HG02840 (cell line): ENCODE measurements around the gene SMIM1.

Source experiments
- ATAC-seq: cut with Tn5 transposase; IDR thresholded peaks from one replicate; pipeline ENCODE4 v1.9.1; 2021; ENCODE audit warnings: mild to moderate bottlenecking, moderate library complexity, moderate number of reproducible peaks; ENCODE audit not compliant: unreplicated experiment, low FRiP score

The SMIM1 gene

DNA sequence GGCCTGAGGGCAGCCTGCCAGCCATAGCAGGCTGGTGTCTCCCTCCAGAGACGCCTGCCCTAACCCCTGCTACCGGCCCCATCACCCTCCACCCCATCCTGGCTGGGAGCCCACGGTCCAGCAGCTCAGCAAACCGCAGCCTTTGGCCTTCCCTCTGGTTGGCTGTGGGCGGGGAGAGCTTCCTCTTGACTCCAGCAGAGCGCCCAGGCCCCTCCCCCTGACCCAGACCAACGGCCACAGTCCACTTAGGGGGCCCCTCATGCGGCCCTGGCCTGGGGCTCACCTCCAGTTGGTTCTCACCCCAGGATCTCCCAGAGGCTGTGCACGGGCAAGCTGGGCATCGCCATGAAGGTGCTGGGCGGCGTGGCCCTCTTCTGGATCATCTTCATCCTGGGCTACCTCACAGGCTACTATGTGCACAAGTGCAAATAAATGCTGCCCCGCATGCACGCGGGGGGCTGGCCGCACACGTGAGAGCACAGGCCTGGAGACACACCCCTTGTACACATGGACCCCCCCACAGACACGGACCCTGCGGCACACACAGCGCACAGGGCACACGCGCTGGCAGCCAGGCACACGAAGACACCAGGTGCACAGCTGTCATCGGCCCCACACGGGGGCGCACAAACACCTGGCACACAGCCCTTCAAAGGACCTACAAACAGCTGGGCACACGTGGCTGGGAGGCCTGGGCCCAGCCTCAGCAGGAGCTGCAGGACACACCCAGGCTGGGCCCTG lies 3.1 kb downstream of the SMIM1 start:
- ATAC-seq: no peak

DNA sequence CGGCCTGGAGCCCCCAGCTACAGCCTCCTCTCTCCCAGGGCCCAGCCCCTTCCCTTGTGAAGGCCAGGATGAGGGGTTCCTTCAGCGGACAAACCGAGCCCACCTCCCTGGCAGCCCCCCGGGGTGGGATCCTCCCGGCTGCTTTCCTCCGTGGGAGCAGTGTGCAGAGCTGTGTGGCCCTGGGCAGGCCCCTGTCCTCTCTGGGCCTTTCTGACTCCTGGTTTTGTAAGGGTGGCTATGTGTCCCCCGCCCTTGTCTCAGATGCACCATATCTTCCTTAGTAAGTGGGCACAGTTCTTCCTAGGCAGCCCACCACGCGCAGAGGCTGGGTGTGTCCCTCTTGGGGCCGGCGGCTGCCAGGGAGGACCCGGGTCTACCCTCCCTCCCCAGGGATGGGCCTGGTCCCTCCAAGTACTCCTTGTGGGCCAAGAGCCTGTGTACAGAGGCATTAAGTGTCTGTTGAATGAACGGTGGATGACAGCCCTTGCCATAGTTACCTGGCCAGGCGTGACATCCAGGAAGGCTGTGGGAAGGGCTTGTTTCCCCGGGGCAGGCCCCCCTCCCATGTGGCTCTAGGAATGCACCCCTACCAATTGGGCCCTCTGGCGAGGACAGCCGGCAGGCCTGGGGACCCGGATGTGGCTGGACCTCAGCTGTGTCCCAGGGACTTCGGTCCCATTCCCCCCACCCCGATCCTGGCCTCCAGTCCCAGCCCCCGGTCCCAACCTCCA lies 3.8 kb downstream of the SMIM1 start:
- no peak for ATAC-seq

DNA sequence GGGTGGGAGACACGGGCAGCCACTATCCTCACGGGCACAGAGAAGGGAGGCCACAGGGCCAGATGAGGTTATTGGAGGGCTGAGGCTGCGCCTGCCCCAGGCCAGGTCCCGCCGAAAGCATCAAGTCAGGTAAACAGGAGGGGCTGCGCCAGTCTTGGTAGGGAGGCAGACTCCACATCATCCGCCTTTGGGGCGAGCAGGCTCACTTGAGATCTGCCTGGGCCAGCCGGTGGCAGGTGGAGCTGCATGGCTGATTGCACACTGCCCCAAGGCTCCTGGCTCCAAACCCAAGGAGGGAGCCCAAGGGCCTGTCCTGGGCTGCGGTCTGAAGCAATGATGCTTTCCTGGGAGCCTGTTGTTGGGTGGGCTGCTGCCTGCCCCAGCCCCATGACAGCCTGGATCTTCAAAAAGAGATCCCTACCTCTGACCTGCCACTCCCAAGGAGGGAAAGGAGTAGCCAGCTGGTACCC lies 4.6 kb downstream of the SMIM1 start:
- ATAC-seq: no peak

DNA sequence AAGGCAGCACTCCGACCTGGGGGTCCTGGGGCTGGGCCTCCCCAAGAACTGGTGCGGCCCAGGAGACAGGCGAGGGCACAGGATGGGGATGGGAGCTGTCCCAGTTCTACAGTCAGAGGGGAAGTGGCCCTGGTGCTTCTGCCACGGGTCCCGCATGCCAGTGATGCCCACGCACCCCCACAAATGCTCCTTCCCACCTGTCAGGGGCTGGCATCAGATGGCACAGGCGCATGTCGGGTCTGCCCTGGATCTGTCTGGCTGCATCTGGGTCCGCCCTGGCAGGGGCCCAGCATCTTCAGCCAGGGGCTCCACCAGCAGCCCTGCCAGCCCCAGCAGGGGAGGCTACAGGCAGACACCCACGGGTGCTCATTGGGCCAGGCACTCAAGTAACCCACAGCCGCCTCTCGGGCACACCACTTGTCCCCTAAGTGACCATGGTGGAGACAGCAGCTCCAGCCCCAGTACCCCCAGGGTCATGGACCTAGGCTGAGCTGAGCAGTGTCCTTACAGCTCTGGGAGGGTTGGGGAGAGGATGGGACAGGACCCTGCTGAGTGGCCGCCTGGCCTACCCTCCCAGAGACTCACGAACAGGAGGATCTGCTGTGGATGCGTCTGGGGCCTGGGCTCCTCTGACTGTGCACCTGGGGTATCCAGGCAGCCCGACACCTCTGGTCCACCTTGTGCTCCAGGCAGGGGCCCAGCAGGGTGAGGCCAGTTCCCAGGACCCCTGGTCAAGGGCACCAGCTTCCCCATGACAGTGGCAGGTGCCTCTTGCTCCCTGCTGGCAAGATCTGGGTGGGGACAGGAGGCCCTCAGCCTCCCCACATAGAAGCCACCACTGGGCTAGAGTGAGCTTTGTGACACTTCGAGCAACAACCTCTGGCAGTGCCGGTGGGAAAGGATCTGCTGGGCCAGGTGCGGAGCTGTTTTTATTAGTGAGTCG lies 5.4 kb downstream of the SMIM1 start:
- no peak for ATAC-seq

DNA sequence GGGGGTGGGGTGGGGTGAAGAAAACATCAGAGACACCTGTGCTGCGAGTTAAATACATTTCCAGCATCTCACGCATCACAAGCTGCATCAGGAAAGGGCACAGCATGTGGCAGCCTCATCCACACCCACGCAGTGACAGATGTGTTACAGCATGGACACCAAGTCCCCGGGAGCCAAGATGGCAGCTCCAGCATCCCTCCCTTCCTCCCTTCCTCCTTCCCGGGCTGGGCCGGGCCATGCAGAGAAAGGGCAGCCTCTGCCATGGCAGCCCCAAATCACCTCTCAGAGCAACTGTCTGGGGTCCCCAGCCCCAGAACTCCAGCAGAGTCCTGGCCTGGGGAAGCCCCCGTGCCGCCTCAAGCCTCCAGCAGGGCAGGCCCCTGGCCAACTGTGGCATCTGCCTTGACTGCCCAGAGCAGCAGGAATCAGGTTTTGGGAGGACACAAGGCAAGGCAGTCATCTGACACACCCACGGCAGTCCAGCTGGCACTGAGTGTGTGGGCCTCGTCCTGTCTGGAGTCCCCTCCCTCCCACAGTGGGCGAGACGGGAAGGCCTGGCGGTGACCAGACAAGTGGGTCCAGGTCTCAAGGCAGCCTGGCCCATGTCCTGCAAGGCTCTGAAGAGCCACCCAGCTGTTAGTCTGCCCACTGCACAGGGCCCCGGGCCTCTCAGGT lies 6.2 kb downstream of the SMIM1 start:
- ATAC-seq: no peak

DNA sequence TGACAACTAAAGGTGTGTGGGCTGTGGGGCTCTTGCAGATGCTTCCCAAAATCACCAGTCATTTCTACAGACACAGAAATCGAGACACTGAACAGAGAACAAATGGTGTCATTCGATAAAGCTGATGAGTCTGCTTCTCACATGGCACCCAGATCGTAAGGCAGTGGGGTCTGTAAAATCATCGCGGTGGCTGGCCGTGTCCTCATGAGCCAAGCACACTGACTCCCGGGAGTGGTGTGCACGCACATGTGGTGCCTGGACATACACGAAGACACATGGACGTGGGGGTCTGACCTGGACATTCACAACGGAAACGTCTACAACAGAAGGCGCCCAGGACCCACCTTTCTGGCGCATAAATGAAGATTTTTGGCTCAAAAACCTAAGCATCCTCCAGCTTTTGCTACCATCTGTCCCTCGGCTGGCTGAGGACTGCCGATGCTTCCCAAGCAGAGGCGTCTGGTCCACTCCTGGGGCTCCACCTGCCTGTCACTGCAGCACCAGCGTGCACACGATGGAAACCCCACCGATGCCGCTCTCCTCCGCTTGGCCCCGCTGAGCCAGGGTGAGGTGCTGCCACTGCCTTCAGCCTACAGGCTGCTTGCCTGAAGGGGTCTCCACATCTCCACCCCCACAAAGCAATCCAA lies 6.8 kb downstream of the SMIM1 start:
- no peak for ATAC-seq

DNA sequence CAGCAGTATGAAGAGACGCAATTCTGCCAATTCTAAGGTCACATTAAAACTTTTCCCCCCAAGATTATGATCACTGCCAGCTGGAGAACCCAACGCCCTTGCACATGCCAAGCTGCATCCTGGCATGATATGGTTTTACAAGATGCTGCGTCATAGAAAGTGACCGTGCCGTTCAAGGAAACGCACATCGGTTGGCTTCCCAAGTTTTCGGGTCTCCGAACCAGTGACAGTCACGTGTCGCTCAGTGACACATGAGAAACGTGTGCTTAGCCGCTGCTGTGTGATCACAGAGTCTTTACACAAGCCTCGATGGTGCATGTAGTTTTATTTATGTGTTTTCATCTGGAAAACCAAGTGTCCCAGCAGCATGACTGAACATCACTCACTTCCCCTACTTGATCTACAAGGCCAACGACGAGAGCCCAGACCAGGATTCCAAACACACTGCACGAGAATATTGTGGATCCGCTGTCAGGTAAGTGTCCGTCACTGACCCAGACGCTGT lies 7.4 kb downstream of the SMIM1 start:
- no peak for ATAC-seq

DNA sequence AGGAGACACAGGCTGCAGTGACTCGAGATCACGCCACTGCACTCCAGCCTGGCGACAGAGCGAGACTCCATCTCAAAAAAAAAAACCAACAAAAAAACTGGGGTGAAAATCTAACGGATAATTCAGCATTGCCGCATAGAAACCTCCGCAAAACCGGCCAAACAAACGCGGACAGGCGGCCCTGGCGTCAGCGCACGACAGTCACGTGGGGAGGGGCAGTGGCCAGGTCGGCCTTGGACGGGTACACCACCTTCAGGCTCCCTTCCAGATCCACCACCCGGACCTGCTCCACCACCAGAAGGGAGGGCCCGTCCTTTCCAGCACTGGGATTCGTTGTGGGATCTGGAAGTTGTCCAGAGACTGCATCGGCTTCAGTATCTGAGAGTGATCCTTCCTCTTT lies 8.4 kb downstream of the SMIM1 start:
- no peak for ATAC-seq

DNA sequence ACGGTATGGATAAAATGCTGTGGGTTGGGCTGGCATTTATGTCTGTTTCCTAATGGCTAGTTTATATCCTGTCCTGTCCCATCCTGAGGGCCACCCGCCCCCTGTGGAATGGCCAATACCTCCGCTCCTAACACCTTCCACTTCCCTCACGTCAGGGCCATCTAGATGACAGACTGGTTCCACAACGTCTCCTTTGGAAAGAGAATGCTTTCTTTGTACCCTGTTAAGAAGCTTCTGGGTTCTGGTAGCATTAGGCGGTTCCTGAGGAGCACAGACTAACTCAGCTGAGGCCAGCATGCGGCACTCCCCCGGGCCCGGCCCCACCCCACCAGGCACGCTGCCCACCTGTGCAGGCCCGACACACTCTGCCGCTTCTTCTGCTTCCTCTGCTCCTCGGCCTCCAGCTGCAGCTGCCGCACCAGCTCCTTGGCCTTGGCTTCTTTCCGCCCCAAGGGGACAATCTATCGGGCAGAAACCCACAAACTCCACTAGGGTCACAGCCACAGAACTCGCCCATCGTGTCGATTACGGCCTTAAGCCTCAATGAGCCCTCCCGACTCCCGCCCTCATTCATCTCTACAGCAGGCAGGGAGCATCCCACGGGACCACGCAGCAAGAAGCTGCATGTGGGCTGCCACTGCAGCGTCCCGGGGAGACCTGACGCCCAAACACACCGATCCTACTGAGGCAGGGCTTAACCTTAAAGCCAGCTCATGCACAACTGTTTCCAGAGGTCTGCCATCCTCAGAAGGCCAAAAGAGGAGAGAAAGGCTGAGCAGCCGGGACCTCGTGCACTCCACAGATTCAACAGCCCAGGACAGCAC lies 11.3 kb downstream of the SMIM1 start:
- ATAC-seq: no peak

DNA sequence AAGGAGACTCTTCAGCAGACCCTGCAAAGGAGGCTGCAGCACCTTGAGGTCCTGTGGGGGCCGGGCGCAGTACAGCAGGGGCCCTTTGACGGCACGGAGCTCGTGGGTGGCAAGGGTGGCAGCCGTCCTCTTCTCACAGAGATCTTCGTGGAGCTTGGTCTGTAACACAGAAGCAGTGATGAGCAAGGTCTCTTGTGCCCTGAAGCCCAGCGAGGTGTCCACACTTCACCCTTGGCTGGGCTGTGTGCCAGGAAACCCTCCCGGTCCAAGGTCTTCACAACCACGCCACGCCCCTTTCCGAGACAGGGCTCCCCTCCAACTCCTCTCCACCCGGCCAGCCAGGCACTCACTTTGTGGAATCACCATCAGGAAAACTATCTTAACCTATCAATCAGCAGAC lies 12.5 kb downstream of the SMIM1 start:
- no peak for ATAC-seq

DNA sequence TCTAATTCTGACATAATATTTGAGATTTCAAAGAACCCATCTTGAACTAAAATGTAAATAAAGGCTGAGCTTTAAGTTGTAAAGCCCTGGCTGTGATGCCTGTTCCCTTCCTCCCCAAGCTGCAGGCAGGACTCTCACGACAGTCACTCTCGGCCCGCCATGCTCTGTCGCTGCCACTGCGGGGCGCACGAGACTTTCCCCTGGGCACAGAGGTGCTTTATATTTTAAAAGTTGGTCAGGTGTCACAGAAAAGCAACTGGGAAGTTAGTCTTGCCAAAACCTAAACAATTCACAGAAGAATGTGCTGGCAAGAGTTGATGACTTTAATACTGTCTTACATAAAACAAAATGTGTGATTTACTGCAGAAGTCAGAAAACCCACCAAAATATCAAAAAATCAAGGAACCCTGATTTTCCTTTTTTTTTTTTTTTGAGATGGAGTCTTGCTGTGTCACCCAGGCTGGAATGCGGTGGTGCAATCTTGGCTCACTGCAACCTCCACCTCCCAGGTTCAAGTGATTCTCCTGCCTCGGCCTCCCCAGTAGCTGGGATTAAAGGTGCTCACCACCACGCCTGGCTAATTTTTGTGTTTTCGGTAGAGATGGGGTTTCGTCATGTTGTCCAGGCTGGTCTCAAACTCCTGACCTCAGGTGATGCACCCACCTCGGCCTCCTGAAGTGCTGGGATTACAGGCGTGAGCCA lies 13.1 kb downstream of the SMIM1 start:
- no peak for ATAC-seq

DNA sequence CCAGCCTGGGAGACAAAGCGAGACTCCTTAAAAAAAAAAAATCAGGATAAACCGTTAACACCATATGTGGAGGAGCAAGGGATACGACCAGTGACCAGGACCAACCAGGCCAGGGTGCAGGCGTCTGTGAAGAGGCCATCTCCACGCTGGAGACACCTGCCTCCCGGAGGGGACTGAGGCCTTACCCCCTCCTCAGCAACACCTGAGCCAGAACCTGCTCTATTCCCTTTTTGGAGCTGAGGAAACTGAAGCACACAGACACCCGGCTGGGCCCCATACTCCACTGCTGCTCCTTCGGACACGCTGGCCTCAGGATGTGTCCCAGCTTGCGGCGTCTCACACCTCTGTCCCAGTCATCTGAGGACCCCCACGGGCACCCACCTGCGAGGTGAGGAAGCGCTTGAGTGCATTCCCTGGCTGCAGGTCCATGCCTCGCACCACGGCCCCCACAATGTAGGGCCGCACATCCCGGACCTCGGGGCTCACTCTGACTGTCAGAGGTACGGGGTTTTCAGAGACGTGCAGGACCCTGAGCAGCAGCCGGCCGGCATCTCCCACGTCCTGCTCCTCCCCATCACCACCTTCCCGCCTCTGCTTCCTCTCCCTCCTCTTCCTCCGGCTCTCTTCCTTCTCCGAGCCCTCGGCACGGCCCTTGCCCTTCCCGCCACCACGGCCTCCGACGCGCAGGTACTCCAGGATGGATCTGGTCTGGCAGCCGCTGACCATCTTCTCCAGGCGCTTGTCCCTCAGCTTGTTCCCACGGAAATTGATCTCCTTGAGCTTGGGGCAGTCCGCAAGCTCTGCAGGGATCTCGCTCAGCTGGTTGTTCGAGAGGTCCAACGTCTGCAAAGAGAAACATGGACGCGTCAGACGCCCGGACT lies 14.2 kb downstream of the SMIM1 start:
- ATAC-seq: no peak

DNA sequence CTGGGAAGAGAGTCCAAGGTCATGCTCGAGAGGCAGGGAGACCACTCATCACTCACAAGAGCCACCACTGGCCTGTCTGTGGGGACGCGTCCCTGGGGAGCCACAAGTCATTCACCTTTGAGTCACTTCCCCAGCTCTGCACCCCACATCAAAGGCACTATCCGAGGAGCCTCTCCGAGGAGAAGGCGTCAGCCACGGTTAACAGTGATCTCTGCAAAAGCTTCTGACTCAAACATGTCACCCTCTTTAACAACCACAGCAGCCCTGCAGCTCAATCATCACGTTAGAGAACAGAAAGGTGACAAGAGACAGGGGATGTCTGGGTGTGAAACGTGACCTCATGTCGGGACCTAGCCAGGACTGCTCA lies 14.8 kb downstream of the SMIM1 start:
- ATAC-seq: no peak

DNA sequence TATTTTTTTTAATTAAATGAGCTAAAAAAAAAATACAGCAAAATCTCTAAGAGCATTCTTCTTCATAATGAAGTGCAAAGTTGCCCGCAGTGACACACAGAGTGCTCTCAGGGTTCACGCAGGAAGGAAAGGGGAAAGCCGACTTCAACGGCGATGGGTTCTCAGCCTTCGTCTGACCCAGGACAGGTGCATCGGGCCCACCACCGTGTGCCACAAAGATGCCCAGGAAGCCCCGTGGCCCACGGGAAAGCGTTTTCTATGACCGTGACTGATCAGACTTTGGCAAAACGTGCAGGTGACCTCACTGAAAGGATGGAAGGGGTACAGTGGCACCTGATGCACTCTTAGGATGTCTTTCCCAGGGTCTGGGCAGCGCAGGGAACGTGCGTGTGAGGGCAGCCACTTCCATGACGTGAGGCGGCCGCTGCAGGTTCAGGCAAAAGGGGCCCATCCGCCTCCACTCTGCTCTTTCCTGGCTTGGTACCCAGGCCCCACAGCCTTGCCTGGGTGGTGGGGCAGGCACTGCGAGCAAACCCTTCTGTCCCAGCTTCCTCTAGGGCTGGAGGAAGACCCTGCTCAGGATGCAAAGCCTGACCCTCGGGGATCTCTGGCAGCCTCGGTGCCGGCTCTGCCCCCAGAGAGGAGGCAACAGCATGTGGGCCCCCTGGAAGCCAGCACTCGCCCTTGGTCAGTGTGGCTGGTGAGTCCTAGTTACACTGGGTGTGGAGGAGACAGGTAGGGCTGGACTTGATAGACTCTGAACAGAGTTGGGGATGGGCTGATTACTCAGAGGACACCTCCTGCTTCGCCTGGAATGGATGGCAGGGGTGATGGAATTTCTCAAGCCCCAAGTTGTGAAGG lies 15.4 kb downstream of the SMIM1 start:
- no peak for ATAC-seq

DNA sequence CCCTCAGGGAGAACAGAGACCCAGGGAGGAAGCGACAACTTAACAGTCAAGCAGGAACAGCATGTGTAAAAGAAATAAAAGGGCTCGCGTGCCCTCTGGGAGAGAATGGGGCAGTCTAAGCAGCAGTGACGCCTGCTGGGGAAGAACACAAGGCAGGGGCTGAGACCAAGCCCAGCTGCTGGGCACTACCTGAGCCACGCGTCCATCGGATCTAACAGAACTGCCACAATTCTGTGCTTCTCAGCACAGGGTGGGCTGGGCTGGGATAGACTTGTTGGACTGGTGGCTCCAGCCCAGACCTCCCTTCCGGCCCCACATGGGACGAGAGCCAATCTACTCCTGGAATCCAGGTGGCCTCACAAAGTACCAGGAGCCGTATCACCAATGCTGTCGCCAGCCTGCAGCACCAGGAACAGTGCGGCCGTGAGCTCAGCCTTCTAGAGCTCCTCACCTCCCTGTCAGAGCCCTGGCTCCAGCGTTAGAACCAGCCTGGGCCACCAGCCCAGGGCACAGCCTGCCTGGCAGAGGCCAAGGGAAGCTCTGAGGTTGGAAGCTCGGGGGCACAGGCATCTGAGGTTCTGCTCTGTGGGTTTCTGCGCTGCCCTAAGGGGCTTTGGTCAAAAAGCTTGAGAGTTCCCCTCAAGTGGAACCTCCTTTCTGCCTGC lies 16.3 kb downstream of the SMIM1 start:
- ATAC-seq: no peak
